Upper lobe of left lung (tissue), 6 donors: ENCODE results near the gene HINT3. TPM values are rescaled to one million over a fixed set of nuclear protein-coding genes. Genes with fewer than 3 reads are reported as not detected.
"Not testable (repeated sequence)": the region's sequence is repeated elsewhere in the genome, so short reads cannot be mapped to it uniquely, and the experiment has no call there.

Experiments used
- ATAC-seq, 2 donors: fragments of 200-7000 bp; cut with Tn5 transposase; one replicate each; pipeline ENCODE4 v1.9.1; 2022; ENCODE audit warnings: mild to moderate bottlenecking in 2 of 2, moderate library complexity in 2 of 2; ENCODE audit not compliant: low FRiP score in 2 of 2
- DNase-seq, 2 donors: peaks; one replicate each; pipeline ENCODE4 v3.0.0-alpha.2; 2019 to 2020
- H3K27ac ChIP-seq, 4 donors: fragments of 200-600 bp; sonication (generic); one replicate each; pipeline ENCODE4 v1.5.1; 2016 to 2019
- H3K27me3 ChIP-seq, 4 donors: fragments of 200-600 bp; sonication (generic); one replicate each; pipeline ENCODE4 v1.5.1; 2017 to 2019
- H3K36me3 ChIP-seq, 4 donors: fragments of 200-600 bp; sonication (generic); one replicate each; pipeline ENCODE4 v1.5.1; 2016 to 2019
- H3K4me1 ChIP-seq, 4 donors: fragments of 200-600 bp; sonication (generic); one replicate each; pipeline ENCODE4 v1.5.1; 2018 to 2019
- H3K4me3 ChIP-seq, 4 donors: fragments of 200-600 bp; sonication (generic); one replicate each; pipeline ENCODE4 v1.5.1; 2017 to 2019; ENCODE audit warnings: mild to moderate bottlenecking in 2 of 4, moderate library complexity in 1 of 4
- H3K9me3 ChIP-seq, 4 donors: fragments of 200-600 bp; sonication (generic); one replicate each; pipeline ENCODE4 v1.5.1; 2018 to 2019
- CTCF ChIP-seq, 6 experiments: fragments of 450-650 bp in 4 of 6; fragments of 200-600 bp in 2 of 6; sonication (generic) in 2 of 6; IDR thresholded peaks; one replicate each; pipeline ENCODE4 v1.5.1; 2016 to 2019; ENCODE audit warnings: antibody characterized with exemption in 6 of 6
- EP300 ChIP-seq, 4 donors: sonication (generic); formaldehyde crosslinking; IDR thresholded peaks; one replicate each; pipeline ENCODE4 v1.5.1; 2017; ENCODE audit warnings: antibody characterized with exemption in 4 of 4, control low read depth in 2 of 4
- POLR2A ChIP-seq, 4 donors: fragments of 450-650 bp; IDR thresholded peaks; one replicate each; pipeline ENCODE4 v1.5.1; 2016 to 2017; ENCODE audit warnings: antibody characterized with exemption in 4 of 4, mild to moderate bottlenecking in 2 of 4
- POLR2AphosphoS5 ChIP-seq, 2 donors: sonication (generic); formaldehyde crosslinking; IDR thresholded peaks; one replicate each; pipeline ENCODE4 v1.5.1; 2017; ENCODE audit warnings: antibody characterized with exemption in 2 of 2
- WGBS, 2 donors: methylation state at CpG; one replicate each; pipeline ENCODE4 v1.1.5; 2017 to 2018; 5-methylcytosine and 5-hydroxymethylcytosine counted together
- small RNA-seq, 4 donors: library from RNA; depleted of rRNA; stranded (forward); fragments of <200 nt; gene quantifications; one replicate each; pipeline ENCODE3, GENCODE V24; 2016
- total RNA-seq, 6 donors: library from RNA; depleted of rRNA in 4 of 6; stranded (reverse); fragments of >200 nt in 4 of 6; gene quantifications; one replicate each; pipeline versions ENCODE4 v1.1.0 to v1.2.1, GENCODE V29; 2016 to 2021
- donor health status: DM: no; HTN: no; CAD: no; lungs with moderate emphysema.
- donor health status: DM: no; HTN: yes; CAD: no; lungs with severe emphysema.

The HINT3 gene
- total RNA-seq, 6 donors from 2014 or later: 16.8 to 35.8 (median 25.2) TPM

GRCh38 chr6:126020305-126021050 lies 63.9 kb downstream of the HINT3 start:
- no peaks in the 10 kb centered on the region for H3K9me3 ChIP-seq
- peaks cover 12 to 55% (median 24%) of the 10 kb centered on the region in 4 donors for H3K36me3 ChIP-seq
- H3K4me3 ChIP-seq: no peak overlapping the region
- ATAC-seq: no peak
- TF ChIP-seq EP300 (IDR thresholded peaks at IDR 0.05) (no peak), CTCF (IDR thresholded peaks at IDR 0.05) (no peak), POLR2A (IDR thresholded peaks at IDR 0.05) (no peak), POLR2AphosphoS5 (IDR thresholded peaks at IDR 0.05) (no peak)
- no peaks in the 10 kb centered on the region for H3K4me1 ChIP-seq
- no peak for DNase-seq
- no peak overlapping the region for H3K27ac ChIP-seq
- no peaks in the 10 kb centered on the region for H3K27me3 ChIP-seq
- 96% methylated on average over 5 of the region's 5 CpGs for WGBS, 2 donors

GRCh38 chr6:126023474-126023873 lies 66.9 kb downstream of the HINT3 start:
- ATAC-seq, H3K27ac ChIP-seq, DNase-seq, H3K4me3 ChIP-seq, H3K4me1 ChIP-seq, H3K9me3 ChIP-seq, H3K27me3 ChIP-seq: not testable (repeated sequence)
- H3K36me3 ChIP-seq: peaks cover 12 to 56% (median 22%) of the 10 kb centered on the region in 4 donors
- WGBS, 2 donors: 80 to 84% methylated on average over 3 of the region's 3 CpGs

GRCh38 chr6:126026001-126026400 lies 69.4 kb downstream of the HINT3 start:
- H3K27ac ChIP-seq: no peak overlapping the region
- H3K9me3 ChIP-seq: no peaks in the 10 kb centered on the region
- 86 to 90% methylated on average over 2 of the region's 2 CpGs for WGBS, 2 donors
- no peaks in the 10 kb centered on the region for H3K4me1 ChIP-seq
- H3K27me3 ChIP-seq: no peaks in the 10 kb centered on the region
- DNase-seq: no peak
- no peak for TF ChIP-seq POLR2A (IDR thresholded peaks at IDR 0.05)
- no peak for TF ChIP-seq EP300 (IDR thresholded peaks at IDR 0.05)
- no peak for TF ChIP-seq CTCF (IDR thresholded peaks at IDR 0.05)
- TF ChIP-seq POLR2AphosphoS5 (IDR thresholded peaks at IDR 0.05): no peak
- H3K36me3 ChIP-seq: peaks cover 10 to 43% (median 20%) of the 10 kb centered on the region in 4 donors
- no peak overlapping the region for H3K4me3 ChIP-seq
- no peak for ATAC-seq

- peaks cover 1 to 27% (median 10%) of the 10 kb centered on the region in 4 donors for H3K36me3 ChIP-seq
- H3K27ac ChIP-seq: no peak overlapping the region
- TF ChIP-seq EP300 (IDR thresholded peaks at IDR 0.05) (no peak), POLR2AphosphoS5 (IDR thresholded peaks at IDR 0.05) (no peak), CTCF (IDR thresholded peaks at IDR 0.05) (no peak), POLR2A (IDR thresholded peaks at IDR 0.05) (no peak)
- no peaks in the 10 kb centered on the region for H3K4me1 ChIP-seq
- no peak overlapping the region for H3K4me3 ChIP-seq
- DNase-seq (no peak), ATAC-seq (no peak)
- H3K27me3 ChIP-seq: no peaks in the 10 kb centered on the region
- no peaks in the 10 kb centered on the region for H3K9me3 ChIP-seq
Measured at GRCh38 chr6:126027601-126028000, 71.0 kb downstream of the HINT3 start.

Small RNA genes within 50 kb of the gene (small RNA-seq; reads per million reads assigned to genes)
- 0 reads per million in 4 donors for gene RNA5SP216

Other genes with a start within 250 kb of the HINT3 start
- 1 to 10 TPM; 1.3 to 3.3 (median 1.8) TPM for gene HEY2, start 207.1 kb upstream of the HINT3 start, total RNA-seq
- gene NCOA7, start 165.8 kb upstream of the HINT3 start, total RNA-seq: 10 to 100 TPM; 33.5 to 75.6 (median 48.9) TPM
- gene TRMT11, start 29.8 kb downstream of the HINT3 start, total RNA-seq: 10 to 100 TPM; 13.8 to 66.0 (median 25.5) TPM